ENCODE measurements around the gene HMGB4. TPM values are rescaled to one million over a fixed set of nuclear protein-coding genes. Genes with fewer than 3 reads are reported as not detected.

The HMGB4 gene
- total and polyA plus RNA-seq, 12 donors = not detected

DNA sequence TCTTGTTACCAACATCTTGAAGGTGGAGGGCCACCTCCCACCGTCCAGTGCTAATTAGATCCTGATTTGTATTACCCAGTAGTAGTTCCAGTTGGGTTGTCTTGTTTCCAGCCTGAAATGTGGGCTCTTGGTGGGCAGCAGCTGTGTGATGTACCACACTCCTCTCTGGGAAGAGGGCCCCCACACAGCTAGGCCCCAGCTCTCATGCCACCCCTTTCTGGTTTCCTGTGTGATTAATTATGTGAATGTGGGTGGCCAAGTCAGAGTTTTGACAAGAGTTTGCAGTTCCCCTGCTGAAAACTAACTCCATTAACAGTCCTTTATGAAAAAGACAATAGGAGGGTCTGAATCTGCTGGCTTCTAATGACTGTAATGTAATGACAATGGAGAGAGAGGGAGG lies 3.8 kb downstream of the HMGB4 start:
- whole genome bisulfite sequencing, 2 donors = 69 to 79% methylated on average over 1 of the region's 1 CpG
- TF ChIP-seq, protein P1, sequence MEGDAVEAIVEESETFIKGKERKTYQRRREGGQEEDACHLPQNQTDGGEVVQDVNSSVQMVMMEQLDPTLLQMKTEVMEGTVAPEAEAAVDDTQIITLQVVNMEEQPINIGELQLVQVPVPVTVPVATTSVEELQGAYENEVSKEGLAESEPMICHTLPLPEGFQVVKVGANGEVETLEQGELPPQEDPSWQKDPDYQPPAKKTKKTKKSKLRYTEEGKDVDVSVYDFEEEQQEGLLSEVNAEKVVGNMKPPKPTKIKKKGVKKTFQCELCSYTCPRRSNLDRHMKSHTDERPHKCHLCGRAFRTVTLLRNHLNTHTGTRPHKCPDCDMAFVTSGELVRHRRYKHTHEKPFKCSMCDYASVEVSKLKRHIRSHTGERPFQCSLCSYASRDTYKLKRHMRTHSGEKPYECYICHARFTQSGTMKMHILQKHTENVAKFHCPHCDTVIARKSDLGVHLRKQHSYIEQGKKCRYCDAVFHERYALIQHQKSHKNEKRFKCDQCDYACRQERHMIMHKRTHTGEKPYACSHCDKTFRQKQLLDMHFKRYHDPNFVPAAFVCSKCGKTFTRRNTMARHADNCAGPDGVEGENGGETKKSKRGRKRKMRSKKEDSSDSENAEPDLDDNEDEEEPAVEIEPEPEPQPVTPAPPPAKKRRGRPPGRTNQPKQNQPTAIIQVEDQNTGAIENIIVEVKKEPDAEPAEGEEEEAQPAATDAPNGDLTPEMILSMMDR (IDR thresholded peaks at IDR 0.05) = no peak
- H3K4me3 ChIP-seq = no peak overlapping the region
- H3K4me1 ChIP-seq = no peaks in the 10 kb centered on the region
- peaks cover 0 to 3% (median 0%) of the 10 kb centered on the region in 11 donors for H3K9me3 ChIP-seq
- no peaks in the 10 kb centered on the region for H3K36me3 ChIP-seq
- DNase-seq (no peak), ATAC-seq (no peak)
- H3K27me3 ChIP-seq = peaks cover 0 to 20% (median 9%) of the 10 kb centered on the region in 7 donors
- no peak overlapping the region for H3K27ac ChIP-seq
- intact Hi-C loops (cut with DNase I) = no loop called here

DNA sequence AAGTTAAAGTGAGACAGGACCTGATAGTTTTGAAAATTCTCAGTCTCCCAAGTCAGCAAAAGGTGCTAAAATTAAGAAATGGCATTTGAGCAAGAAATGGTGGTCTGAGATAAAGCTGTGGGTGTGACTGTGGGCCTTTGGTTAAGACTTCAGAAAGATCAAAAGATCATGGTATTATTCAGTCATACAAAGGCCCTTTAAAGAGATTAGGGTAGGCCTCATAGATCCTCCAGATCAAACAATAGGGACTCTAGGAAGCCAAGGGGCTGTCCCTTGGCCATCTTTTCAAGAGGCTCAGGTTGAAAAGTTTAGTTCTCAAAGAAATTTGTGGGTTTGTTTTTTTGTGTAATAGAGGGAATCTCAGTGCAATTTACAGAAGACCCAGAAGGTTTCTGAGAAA lies 8.4 kb downstream of the HMGB4 start:
- DNase-seq = no peak
- Histone ChIP-seq H3K36me3 (no peaks in the 10 kb centered on the region), H3K27ac (no peak overlapping the region), H3K4me1 (peaks cover 0 to under 1% (median 0%) of the 10 kb centered on the region in 9 donors), H3K27me3 (no peaks in the 10 kb centered on the region), H3K9me3 (no peaks in the 10 kb centered on the region), H3K4me3 (no peak overlapping the region)
- ATAC-seq = no peak
- intact Hi-C loops (cut with DNase I) = loop anchor here in 1 of 10 donors (10.0 kb wide), 1 partner anchor 243 kb away; no protein-coding TSS in a partner anchor
- TF ChIP-seq, protein P1 (IDR thresholded peaks at IDR 0.05) = no peak

DNA sequence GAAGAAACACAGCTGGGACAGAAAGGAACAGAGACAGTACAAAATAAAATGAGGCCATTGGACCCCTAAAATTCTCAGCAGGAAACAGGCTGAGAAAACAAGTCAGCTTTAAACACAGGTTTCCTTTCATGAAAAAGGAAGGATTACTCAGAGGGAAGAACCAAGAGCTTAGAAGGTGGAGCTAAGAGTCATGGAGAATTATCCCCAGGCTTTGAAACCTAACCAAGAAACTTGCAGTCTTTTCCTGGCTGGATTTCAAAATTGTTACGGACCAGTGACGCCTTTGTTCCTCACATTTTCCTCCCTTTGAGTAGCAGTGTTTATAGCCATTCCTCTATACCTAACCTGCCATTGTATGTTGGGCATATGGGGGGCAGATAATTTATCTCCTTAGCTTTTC lies 8.8 kb downstream of the HMGB4 start:
- no peak for ATAC-seq
- intact Hi-C loops (cut with DNase I) = loop anchor here in 1 of 10 donors (10.0 kb wide), 1 partner anchor 242 kb away; no protein-coding TSS in a partner anchor
- no peaks in the 10 kb centered on the region for H3K27me3 ChIP-seq
- TF ChIP-seq, protein P1 (IDR thresholded peaks at IDR 0.05) = no peak
- no peaks in the 10 kb centered on the region for H3K36me3 ChIP-seq
- no peak for DNase-seq
- no peak overlapping the region for H3K4me3 ChIP-seq
- peaks cover 0 to 5% (median 0%) of the 10 kb centered on the region in 9 donors for H3K4me1 ChIP-seq
- no peaks in the 10 kb centered on the region for H3K9me3 ChIP-seq
- 59 to 72% methylated on average over 2 of the region's 2 CpGs for WGBS, 2 donors
- H3K27ac ChIP-seq = no peak overlapping the region

DNA sequence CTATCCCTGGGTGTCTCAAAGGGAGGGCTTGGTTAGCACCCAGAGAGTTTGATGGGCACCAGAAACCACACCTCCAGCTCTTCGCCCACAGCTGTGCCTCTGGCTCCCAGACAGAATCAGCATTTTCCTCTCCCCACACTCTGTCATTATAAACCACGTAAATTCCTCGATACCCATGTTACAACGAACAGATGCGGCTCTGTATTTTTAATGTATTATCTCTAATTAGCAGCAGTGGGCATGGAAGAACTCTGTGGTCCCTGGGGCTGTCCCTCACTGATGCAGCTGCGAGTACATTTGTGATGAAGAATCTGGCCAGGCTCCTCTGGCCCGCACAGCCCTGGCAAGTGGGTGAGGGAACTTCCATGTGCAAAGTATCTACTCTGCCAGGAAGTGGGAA lies 10.8 kb downstream of the HMGB4 start:
- Histone ChIP-seq H3K9me3 (no peaks in the 10 kb centered on the region), H3K27me3 (peaks cover 0 to 5% (median 0%) of the 10 kb centered on the region in 7 donors), H3K4me3 (no peak overlapping the region), H3K36me3 (no peaks in the 10 kb centered on the region), H3K27ac (no peak overlapping the region), H3K4me1 (peaks cover 0 to 7% (median 0%) of the 10 kb centered on the region in 9 donors)
- DNase-seq (no peak), ATAC-seq (no peak)
- 84 to 87% methylated on average over 7 of the region's 7 CpGs for WGBS, 2 donors
- intact Hi-C loops (cut with DNase I) = loop anchor here in 3 of 10 donors (5.0 to 10.0 kb wide), 2 partner anchors 238 to 240 kb away; no protein-coding TSS in a partner anchor
- TF ChIP-seq, protein P1 (IDR thresholded peaks at IDR 0.05) = no peak

Measured in heart right ventricle (tissue), 16 donors.